GM23248 (cell line): ENCODE measurements around the gene TCEANC2.

Experiments used
- EZH2 ChIP-seq: fragments of 200-600 bp; sonication (generic); IDR thresholded peaks from 2 replicates; pipeline ENCODE4 v1.6.1; 2018; ENCODE audit warnings: antibody characterized with exemption, mild to moderate bottlenecking; ENCODE audit not compliant: insufficient read depth, poor library complexity, severe bottlenecking
- EZH2phosphoT487 ChIP-seq: fragments of 200-600 bp; sonication (generic); IDR thresholded peaks from 2 replicates; pipeline ENCODE4 v1.6.1; 2018; ENCODE audit warnings: antibody characterized with exemption, moderate library complexity, mild to moderate bottlenecking, low read depth; ENCODE audit not compliant: insufficient read depth

GRCh38 chr1:54084794-54085193 is 31.4 kb downstream of the TCEANC2 start:
- no peak for TF ChIP-seq EZH2
- TF ChIP-seq EZH2phosphoT487: no peak
